Erythroblast (primary cell): Measurements from ENCODE around the gene DLAT.

Source experiments
- GATA1 ChIP-seq: IDR thresholded peaks from 2 replicates; pipeline ENCODE4 v1.6.1; 2011; ENCODE audit warnings: low read depth, mild to moderate bottlenecking, control low read depth, low read length, moderate library complexity
- POLR2A ChIP-seq: IDR thresholded peaks from 2 replicates; pipeline ENCODE4 v1.6.1; 2011; ENCODE audit warnings: mild to moderate bottlenecking, low read length

DNA sequence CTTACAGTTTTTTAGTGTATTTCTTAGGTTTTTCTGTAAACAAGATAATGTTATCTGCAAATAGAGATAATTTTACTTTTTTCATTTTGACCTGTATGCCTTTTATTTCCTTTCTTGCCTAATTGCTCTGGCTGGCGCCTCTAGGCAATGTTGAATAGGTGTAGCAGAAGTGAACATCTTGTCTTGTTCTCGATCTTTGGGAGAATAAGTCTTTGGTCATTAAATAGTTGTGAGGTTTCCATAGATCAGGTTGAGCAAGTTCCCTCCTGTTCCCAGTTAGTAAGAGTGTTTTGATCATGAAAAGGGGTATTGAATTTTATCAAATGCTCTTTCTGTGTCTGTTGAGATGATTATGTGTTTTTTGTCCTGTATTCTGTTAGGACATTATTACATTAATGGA lies 24.6 kb downstream of the DLAT start:
- TF ChIP-seq POLR2A: no peak
- TF ChIP-seq GATA1: no peak
